ENCODE measurements around the gene LIM2. TPM values are rescaled to one million over a fixed set of nuclear protein-coding genes. Genes with fewer than 3 reads are reported as not detected.

Gene LIM2
- total RNA-seq, 1 donor: not detected

DNA sequence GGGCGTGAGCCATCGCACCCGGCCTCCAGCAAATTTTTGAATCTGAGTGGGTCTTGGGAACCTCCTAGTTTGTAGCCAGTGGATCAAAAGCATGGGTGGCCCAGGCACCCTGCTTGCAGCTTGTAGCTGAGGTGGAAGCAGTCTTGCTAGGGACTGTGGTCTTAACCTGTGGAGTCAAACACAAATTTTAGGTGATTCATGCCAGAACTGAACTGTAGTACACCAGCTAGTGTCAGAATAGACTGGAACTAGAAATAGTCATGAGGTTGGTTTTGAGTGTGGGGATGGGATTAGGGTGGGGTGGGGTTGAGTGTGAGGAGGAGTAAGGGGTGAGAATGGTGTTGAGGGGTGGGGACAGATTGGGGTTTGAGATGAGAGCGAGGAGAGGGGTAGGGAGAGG, 5.8 kb downstream of the LIM2 start:
- H3K4me3 ChIP-seq (ENCODE audit: low read depth, low read length): no peak overlapping the region
- DNase-seq (ENCODE audit: low read depth): no peak
- TF ChIP-seq, protein P1, sequence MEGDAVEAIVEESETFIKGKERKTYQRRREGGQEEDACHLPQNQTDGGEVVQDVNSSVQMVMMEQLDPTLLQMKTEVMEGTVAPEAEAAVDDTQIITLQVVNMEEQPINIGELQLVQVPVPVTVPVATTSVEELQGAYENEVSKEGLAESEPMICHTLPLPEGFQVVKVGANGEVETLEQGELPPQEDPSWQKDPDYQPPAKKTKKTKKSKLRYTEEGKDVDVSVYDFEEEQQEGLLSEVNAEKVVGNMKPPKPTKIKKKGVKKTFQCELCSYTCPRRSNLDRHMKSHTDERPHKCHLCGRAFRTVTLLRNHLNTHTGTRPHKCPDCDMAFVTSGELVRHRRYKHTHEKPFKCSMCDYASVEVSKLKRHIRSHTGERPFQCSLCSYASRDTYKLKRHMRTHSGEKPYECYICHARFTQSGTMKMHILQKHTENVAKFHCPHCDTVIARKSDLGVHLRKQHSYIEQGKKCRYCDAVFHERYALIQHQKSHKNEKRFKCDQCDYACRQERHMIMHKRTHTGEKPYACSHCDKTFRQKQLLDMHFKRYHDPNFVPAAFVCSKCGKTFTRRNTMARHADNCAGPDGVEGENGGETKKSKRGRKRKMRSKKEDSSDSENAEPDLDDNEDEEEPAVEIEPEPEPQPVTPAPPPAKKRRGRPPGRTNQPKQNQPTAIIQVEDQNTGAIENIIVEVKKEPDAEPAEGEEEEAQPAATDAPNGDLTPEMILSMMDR (IDR thresholded peaks at IDR 0.05; ENCODE audit: insufficient read depth, low read length): no peak

DNA sequence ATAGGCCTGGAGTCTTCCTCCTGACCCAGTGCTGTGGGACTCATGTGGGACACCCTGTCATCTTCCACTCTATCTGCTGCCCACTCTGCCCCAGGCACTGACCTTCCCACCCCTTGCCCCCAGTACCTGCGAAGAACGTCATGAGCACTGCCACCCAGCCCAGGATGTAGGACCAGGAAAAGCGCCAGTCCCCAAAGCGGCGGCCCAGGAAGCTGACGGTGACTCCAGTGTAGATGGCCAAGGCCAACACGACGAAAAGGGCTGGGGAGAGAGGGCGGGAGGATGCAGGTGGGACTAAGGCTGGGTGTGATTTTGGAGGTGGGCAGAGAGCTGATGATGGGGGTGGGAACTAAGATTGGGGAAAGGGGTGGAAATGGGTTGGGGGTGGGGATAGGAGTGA, 7.4 kb downstream of the LIM2 start:
- DNase-seq (ENCODE audit: low read depth): no peak
- TF ChIP-seq, protein P1 (IDR thresholded peaks at IDR 0.05; ENCODE audit: insufficient read depth, low read length): no peak
- no peak overlapping the region for H3K4me3 ChIP-seq (ENCODE audit: low read depth, low read length)

DNA sequence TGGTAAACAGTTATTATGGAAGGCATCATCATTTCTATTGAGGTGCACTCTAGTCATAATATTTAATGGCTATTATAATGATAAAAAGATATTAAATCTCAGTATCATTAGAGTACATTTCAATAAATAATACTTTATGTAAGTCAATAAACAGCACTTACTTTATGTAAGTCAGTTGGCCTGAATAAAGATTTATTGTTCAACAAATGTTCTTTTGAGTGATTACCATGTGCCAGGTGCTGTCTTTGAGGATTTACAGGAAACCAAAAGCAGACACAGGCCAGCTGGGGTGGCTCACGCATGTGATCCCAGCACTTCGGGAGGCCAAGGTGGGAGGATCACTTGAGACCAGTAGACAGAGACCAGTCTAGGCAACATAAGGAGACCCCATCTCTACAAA, 10.4 kb downstream of the LIM2 start:
- TF ChIP-seq, protein P1 (IDR thresholded peaks at IDR 0.05; ENCODE audit: insufficient read depth, low read length): no peak
- H3K4me3 ChIP-seq (ENCODE audit: low read depth, low read length): no peak overlapping the region
- DNase-seq (ENCODE audit: low read depth): no peak

DNA sequence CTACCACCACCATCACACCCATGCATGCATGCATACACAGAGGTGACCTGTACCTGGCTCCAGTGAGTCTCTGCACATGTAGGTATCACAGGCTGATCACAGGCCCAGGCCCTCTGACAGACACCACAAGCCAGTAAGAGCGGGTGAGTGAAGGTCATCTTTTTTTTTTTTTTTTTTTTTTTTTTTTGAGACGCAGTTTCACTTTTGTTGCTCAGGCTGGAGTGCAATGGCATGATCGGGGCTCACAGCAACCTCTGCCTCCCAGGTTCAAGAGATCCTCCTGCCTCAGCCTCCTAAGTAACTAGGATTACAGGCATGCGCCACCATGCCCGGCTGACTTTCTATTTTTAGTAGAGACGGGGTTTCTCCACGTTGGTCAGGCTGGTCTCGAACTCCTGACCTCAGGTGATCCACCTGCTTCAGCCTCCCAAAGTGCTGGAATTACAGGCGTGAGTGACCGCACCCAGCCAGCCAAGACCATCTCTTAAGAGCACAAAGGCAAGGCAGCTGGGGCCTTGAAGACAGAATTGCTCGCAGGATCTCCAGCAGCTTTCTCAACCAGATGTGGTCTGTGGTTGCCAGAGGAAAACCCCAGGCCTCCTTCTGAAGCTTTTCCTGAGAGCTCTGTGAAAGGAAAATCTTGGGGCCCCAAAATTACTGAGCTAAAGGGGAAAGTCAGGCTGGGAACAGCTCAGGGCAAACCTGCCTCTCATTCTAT, 12.1 kb downstream of the LIM2 start:
- H3K4me3 ChIP-seq (ENCODE audit: low read depth, low read length): no peak overlapping the region
- DNase-seq (ENCODE audit: low read depth): no peak
- TF ChIP-seq, protein P1 (IDR thresholded peaks at IDR 0.05; ENCODE audit: insufficient read depth, low read length): no peak

DNA sequence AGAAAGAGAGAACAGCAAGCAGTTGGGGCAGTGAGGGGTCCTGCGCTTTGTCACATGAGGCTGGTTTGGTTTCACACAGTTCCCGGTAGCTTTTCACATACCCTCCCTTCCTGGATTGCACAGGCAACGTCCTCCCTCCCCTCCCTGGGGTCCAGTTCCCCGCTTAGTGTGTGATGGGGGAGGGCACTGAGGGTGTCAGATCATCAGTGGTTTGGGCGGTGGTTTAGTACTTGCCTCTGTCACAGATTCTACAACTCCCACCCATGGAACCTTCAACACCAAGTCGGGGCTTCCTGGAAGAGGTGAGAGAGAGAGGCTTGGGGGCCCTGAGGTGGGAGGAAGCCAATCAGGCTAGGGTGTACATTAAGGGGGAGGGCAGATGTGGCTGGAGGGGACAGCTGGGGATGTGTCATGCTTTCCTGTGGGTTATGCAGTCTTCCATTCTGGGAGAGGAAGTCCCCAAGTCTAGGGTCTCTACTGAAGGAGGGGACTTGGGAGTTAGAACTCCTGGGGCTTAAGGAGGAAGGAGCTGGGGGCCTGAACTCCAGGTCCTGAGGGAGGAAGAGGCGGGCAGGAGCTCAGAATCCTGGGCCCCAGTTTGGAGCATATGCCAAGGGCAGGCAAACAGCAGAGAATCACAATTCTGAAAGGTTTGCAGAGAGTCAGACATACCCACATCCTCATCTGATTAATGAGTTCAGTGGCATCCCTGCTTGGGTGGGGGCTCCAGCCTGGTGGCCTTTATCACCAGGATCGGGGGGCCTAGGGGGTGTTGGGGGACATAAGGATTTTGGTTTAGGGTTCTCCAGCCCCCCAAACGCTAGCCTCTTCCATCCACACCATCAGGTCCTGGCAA, 14.9 kb downstream of the LIM2 start, which contains the start of gene NKG7:
TSS of gene NKG7 (minus strand) at position 6 of the 856 bp plus-strand sequence. CDS start 119 bp downstream, outside the sequence.
- H3K4me3 ChIP-seq (ENCODE audit: low read depth, low read length): no peak within 1 kb of the TSS
- TF ChIP-seq, protein P1 (IDR thresholded peaks at IDR 0.05; ENCODE audit: insufficient read depth, low read length): no peak
- DNase-seq (ENCODE audit: low read depth): no peak

DNA sequence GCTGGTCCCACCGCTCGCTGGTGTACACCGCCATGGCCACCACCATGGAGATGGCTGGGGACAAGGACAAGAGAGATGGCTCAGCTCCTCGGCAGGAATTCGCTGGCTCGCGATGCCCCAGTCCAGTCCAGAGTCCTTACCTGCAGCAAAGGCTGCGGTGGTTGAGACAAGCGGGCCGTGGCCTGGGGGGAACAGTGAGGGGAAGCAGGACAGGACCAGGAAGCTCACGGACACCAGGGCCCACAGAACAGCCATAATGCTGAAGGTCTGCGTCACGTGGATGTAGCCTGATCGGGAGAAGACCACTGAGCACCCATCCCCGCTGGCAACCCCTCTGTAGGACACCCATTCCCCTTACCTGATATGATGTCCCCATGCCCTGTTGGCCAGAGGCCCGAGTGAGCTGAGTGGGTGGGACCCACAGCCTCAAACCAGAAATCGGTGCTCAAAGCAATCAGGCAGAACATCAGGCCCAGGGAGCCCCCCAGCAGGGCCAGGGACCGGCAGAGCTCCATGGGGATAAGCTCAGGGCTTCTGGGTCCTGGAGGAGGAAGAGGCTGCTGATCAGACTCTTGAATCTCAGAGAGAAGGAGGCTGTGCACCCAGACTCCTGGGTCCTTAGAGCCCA, 15.6 kb downstream of the LIM2 start:
- TF ChIP-seq, protein P1 (IDR thresholded peaks at IDR 0.05; ENCODE audit: insufficient read depth, low read length): no peak
- DNase-seq (ENCODE audit: low read depth): no peak
- no peak overlapping the region for H3K4me3 ChIP-seq (ENCODE audit: low read depth, low read length)

Measured in fibroblast of the aortic adventitia (primary cell).